Mucosa of stomach (tissue), 1 donor: ENCODE measurements around the gene TRMT2A.

Experiments used
- H3K27me3 ChIP-seq: one replicate; pipeline ENCODE4 v1.7.0; 2013; ENCODE audit warnings: mild to moderate bottlenecking, low read length; ENCODE audit not compliant: control insufficient read depth, insufficient read depth
- H3K36me3 ChIP-seq: one replicate; pipeline ENCODE4 v1.7.0; 2013; ENCODE audit warnings: low read length; ENCODE audit not compliant: control insufficient read depth, insufficient read depth
- H3K4me1 ChIP-seq: one replicate; pipeline ENCODE4 v1.7.0; 2013; ENCODE audit warnings: mild to moderate bottlenecking, low read length; ENCODE audit not compliant: control insufficient read depth, insufficient read depth
- H3K4me3 ChIP-seq: one replicate; pipeline ENCODE4 v1.7.0; 2013; ENCODE audit warnings: low read length
- H3K9ac ChIP-seq: one replicate; pipeline ENCODE4 v1.7.0; 2013; ENCODE audit warnings: mild to moderate bottlenecking, low read length, moderate library complexity
- H3K9me3 ChIP-seq: one replicate; pipeline ENCODE4 v1.7.0; 2013; ENCODE audit warnings: mild to moderate bottlenecking, low read length, moderate library complexity; ENCODE audit not compliant: control insufficient read depth
- donor health status: Pancreatic carcinoma.

TRMT2A gene

GRCh38 chr22:20118300-20119020 lies 1.4 kb upstream of the TRMT2A start:
- H3K9ac ChIP-seq, result peak overlapping the region; percentile 65
- H3K9me3 ChIP-seq, result no peaks in the 10 kb centered on the region
- H3K36me3 ChIP-seq, result no peaks in the 10 kb centered on the region
- H3K4me1 ChIP-seq, result peaks cover 15% of the 10 kb centered on the region
- H3K27me3 ChIP-seq, result no peaks in the 10 kb centered on the region
- peak overlapping the region; percentile 56 for H3K4me3 ChIP-seq

GRCh38 chr22:20117633-20118299 lies 740 bp upstream of the TRMT2A start:
- no peaks in the 10 kb centered on the region for H3K36me3 ChIP-seq
- H3K27me3 ChIP-seq, result no peaks in the 10 kb centered on the region
- H3K9me3 ChIP-seq, result no peaks in the 10 kb centered on the region
- H3K4me1 ChIP-seq, result peaks cover 15% of the 10 kb centered on the region
- peak overlapping the region; percentile 65 for H3K9ac ChIP-seq
- peak overlapping the region; percentile 56 for H3K4me3 ChIP-seq

DNA sequence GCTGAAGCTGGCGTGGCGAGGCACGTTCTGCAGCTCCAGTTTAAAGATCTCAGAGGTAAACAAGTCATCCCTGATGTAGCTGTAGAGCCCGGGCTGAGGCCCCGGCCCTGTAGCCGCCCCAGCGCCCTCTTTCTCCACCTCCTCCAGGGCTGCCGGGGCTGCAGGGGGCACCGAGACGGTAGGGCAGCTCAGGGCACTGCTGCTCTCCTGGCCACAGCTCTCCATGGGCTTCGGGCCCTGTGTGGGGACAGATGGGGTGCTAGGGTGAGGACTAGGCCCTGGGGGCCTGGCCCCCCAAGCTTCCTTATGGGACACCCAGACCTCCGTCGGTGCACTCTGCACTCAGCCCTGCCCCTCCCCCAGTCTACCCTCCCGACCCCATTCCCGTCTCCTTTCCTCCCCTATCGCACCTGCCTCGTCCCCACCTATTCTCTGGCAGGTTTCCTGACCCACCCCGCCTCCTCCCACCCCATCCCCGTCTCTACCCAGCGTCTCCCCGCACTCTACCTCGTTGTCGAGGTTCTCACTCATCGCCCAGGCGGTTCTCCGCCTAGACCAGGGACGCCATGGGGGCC lies 563 bp downstream of the TRMT2A start:
- peaks cover 15% of the 10 kb centered on the region for H3K4me1 ChIP-seq
- no peaks in the 10 kb centered on the region for H3K36me3 ChIP-seq
- no peaks in the 10 kb centered on the region for H3K9me3 ChIP-seq
- H3K4me3 ChIP-seq, result peak overlapping the region; percentile 63
- peak overlapping the region; percentile 83 for H3K9ac ChIP-seq
- H3K27me3 ChIP-seq, result no peaks in the 10 kb centered on the region

DNA sequence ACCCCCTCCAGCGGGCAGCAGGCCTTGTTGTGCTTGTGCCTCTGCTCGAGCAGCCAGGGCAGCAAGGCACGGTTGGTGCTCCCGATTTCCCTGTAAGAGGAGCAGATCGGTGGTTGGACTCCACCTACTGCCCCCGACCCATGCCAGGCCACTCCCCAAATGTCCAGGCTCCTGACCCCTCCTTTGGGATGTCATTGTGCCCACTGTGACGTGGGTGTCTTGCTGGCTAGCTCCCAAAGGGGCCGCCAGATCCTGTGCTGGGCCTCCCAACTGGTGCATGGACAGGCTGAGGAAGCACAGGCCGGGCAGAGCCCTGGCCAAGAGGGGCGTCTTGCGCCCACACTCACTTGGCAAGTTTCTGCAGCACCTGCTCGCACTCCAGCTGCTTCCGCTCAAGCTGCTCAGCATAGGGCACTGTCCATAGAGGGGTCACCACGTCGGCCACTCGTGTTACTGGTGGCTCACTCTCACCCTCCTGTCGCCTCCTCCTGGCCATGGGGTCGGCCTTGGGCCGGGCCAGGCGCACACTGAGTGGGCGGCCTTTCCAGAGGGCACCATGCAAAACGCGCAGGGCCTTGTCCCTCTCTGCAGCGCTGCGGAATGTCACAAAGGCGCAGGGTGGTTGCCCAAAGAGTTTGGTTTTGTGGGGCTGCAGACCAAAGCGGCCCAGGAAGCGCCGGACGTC lies 1.2 kb downstream of the TRMT2A start, which contains the start of gene RANBP1:
Gene RANBP1, plus strand, starts transcription at position 414 of the 685 bp plus-strand sequence. Its CDS starts 81 bp downstream, at position 495.
- Histone ChIP-seq H3K9me3 (no peaks in the 10 kb centered on the region), H3K4me3 (peak within 1 kb of the TSS; percentile 63), H3K27me3 (no peaks in the 10 kb centered on the region), H3K9ac (peak within 1 kb of the TSS; percentile 83), H3K4me1 (peaks cover 15% of the 10 kb centered on the region), H3K36me3 (no peaks in the 10 kb centered on the region)

- Histone ChIP-seq H3K36me3 (no peaks in the 10 kb centered on the region), H3K4me3 (no peak overlapping the region), H3K4me1 (peaks cover 15% of the 10 kb centered on the region), H3K9me3 (no peaks in the 10 kb centered on the region), H3K27me3 (no peaks in the 10 kb centered on the region), H3K9ac (no peak overlapping the region)
These were observed 2.2 kb downstream of the TRMT2A start for GRCh38 chr22:20114506-20115475.

GRCh38 chr22:20113551-20114310 lies 3.3 kb downstream of the TRMT2A start:
- no peaks in the 10 kb centered on the region for H3K27me3 ChIP-seq
- no peak overlapping the region for H3K9ac ChIP-seq
- peaks cover 12% of the 10 kb centered on the region for H3K4me1 ChIP-seq
- H3K36me3 ChIP-seq, result peaks cover 3% of the 10 kb centered on the region
- no peaks in the 10 kb centered on the region for H3K9me3 ChIP-seq
- H3K4me3 ChIP-seq, result no peak overlapping the region

GRCh38 chr22:20112623-20113511 lies 4.2 kb downstream of the TRMT2A start:
- no peaks in the 10 kb centered on the region for H3K9me3 ChIP-seq
- H3K4me3 ChIP-seq, result no peak overlapping the region
- H3K36me3 ChIP-seq, result peaks cover 3% of the 10 kb centered on the region
- H3K27me3 ChIP-seq, result no peaks in the 10 kb centered on the region
- peaks cover 6% of the 10 kb centered on the region for H3K4me1 ChIP-seq
- H3K9ac ChIP-seq, result no peak overlapping the region

- H3K9ac ChIP-seq, result no peak overlapping the region
- peaks cover 6% of the 10 kb centered on the region for H3K4me1 ChIP-seq
- H3K27me3 ChIP-seq, result no peaks in the 10 kb centered on the region
- H3K4me3 ChIP-seq, result no peak overlapping the region
- peaks cover 8% of the 10 kb centered on the region for H3K36me3 ChIP-seq
- no peaks in the 10 kb centered on the region for H3K9me3 ChIP-seq
These were observed 5.1 kb downstream of the TRMT2A start for GRCh38 chr22:20111689-20112622.

- H3K4me3 ChIP-seq, result no peak overlapping the region
- H3K9ac ChIP-seq, result no peak overlapping the region
- H3K9me3 ChIP-seq, result no peaks in the 10 kb centered on the region
- peaks cover 6% of the 10 kb centered on the region for H3K4me1 ChIP-seq
- peaks cover 16% of the 10 kb centered on the region for H3K36me3 ChIP-seq
- no peaks in the 10 kb centered on the region for H3K27me3 ChIP-seq
These were observed 5.9 kb downstream of the TRMT2A start for GRCh38 chr22:20111045-20111688.
